HEK293 (cell line): ENCODE data around the gene ANXA4.
A peak's percentile ranks its signal among the peaks of the same experiment; 100 is the strongest.

Source experiments
- CTCF ChIA-PET: fragments of 350-600 bp; formaldehyde crosslinking; extraction: SDS; loops from one replicate; lab custom pipeline; 2021; ENCODE audit warnings: antibody characterized with exemption; lab: Yijun Ruan, JAX
- POLR2A ChIA-PET: fragments of 300-600 bp; formaldehyde crosslinking; extraction: SDS; loops from one replicate; lab custom pipeline; 2020; ENCODE audit warnings: antibody characterized with exemption, inconsistent platforms; lab: Yijun Ruan, JAX
- H3K27ac ChIP-seq: fragments of 200-500 bp; sonication (Bioruptor generic); 2 replicates; pipeline ENCODE4 v1.5.1; 2014; ENCODE audit warnings: low read depth, low read length, control low read depth, inconsistent platforms; ENCODE audit errors: extremely low read depth
- H3K36me3 ChIP-seq, 2 experiments: fragments of 200-500 bp in 1 of 2; sonication (Bioruptor generic) in 1 of 2; 1 replicate in 1 of 2; 2 replicates in 1 of 2; pipeline ENCODE4 v1.5.1; 2014 to 2017; ENCODE audit warnings: inconsistent platforms in 2 of 2, low read length in 2 of 2; ENCODE audit not compliant: control insufficient read depth in 2 of 2, insufficient read depth in 1 of 2
- H3K4me1 ChIP-seq: fragments of 200-500 bp; sonication (Bioruptor generic); 2 replicates; pipeline ENCODE4 v1.5.1; 2014; ENCODE audit warnings: mild to moderate bottlenecking, low read length, inconsistent platforms; ENCODE audit not compliant: control insufficient read depth, insufficient read depth
- H3K4me3 ChIP-seq: 2 replicates; pipeline ENCODE4 v1.5.1; 2011; ENCODE audit warnings: low read depth, mild to moderate bottlenecking, control low read depth, low read length, moderate library complexity
- H3K9me3 ChIP-seq: fragments of 200-500 bp; sonication (Bioruptor generic); 2 replicates; pipeline ENCODE4 v1.5.1; 2014; ENCODE audit warnings: low read depth, low read length, inconsistent platforms; ENCODE audit not compliant: control insufficient read depth, insufficient read depth
- KLF1 ChIP-seq: fragments of 450-650 bp; formaldehyde crosslinking; IDR thresholded peaks from 2 replicates; pipeline ENCODE4 v1.5.1; 2016; ENCODE audit warnings: missing biosample characterization, missing genetic modification characterization
- KLF10 ChIP-seq: fragments of 450-650 bp; IDR thresholded peaks from 2 replicates; pipeline ENCODE4 v1.5.1; 2018; ENCODE audit warnings: missing biosample characterization, mild to moderate bottlenecking, missing genetic modification characterization
- OVOL3 ChIP-seq: fragments of 450-650 bp; formaldehyde crosslinking; IDR thresholded peaks from 2 replicates; pipeline ENCODE4 v1.5.1; 2016; ENCODE audit warnings: missing biosample characterization, missing genetic modification characterization
- REPIN1 ChIP-seq: fragments of 450-650 bp; formaldehyde crosslinking; IDR thresholded peaks from 2 replicates; pipeline ENCODE4 v1.5.1; 2017; ENCODE audit warnings: missing biosample characterization, missing genetic modification characterization, low read depth
- SCRT2 ChIP-seq: fragments of 450-650 bp; formaldehyde crosslinking; IDR thresholded peaks from 2 replicates; pipeline ENCODE4 v1.5.1; 2016; ENCODE audit warnings: missing biosample characterization, missing genetic modification characterization
- ZNF114 ChIP-seq: fragments of 450-650 bp; formaldehyde crosslinking; IDR thresholded peaks from 2 replicates; pipeline ENCODE4 v1.5.0; 2017; ENCODE audit warnings: missing biosample characterization, missing genetic modification characterization
- ZNF146 ChIP-seq: fragments of 450-650 bp; formaldehyde crosslinking; IDR thresholded peaks from 2 replicates; pipeline ENCODE4 v1.5.1; 2016; ENCODE audit warnings: missing biosample characterization, missing genetic modification characterization
- ZNF280D ChIP-seq: fragments of 450-650 bp; formaldehyde crosslinking; IDR thresholded peaks from 2 replicates; pipeline ENCODE4 v1.5.1; 2016; ENCODE audit warnings: missing biosample characterization, missing genetic modification characterization
- ZNF473 ChIP-seq: fragments of 450-650 bp; formaldehyde crosslinking; IDR thresholded peaks from 2 replicates; pipeline ENCODE4 v1.5.1; 2017; ENCODE audit warnings: missing biosample characterization, missing genetic modification characterization
- ZNF571 ChIP-seq: fragments of 450-650 bp; formaldehyde crosslinking; IDR thresholded peaks from 2 replicates; pipeline ENCODE4 v1.5.0; 2017; ENCODE audit warnings: missing biosample characterization, missing genetic modification characterization
- ZNF629 ChIP-seq: fragments of 450-650 bp; formaldehyde crosslinking; IDR thresholded peaks from 2 replicates; pipeline ENCODE4 v1.5.1; 2017; ENCODE audit warnings: missing biosample characterization, missing genetic modification characterization
- ZNF701 ChIP-seq: fragments of 450-650 bp; formaldehyde crosslinking; IDR thresholded peaks from 2 replicates; pipeline ENCODE4 v1.5.1; 2016; ENCODE audit warnings: missing biosample characterization, missing genetic modification characterization
- ZNF707 ChIP-seq: fragments of 450-650 bp; formaldehyde crosslinking; IDR thresholded peaks from 2 replicates; pipeline ENCODE4 v1.5.1; 2016; ENCODE audit warnings: missing biosample characterization, missing genetic modification characterization
- ZNF768 ChIP-seq: fragments of 450-650 bp; formaldehyde crosslinking; IDR thresholded peaks from 2 replicates; pipeline ENCODE4 v1.5.1; 2018; ENCODE audit warnings: missing biosample characterization, mild to moderate bottlenecking, missing genetic modification characterization
- ZSCAN4 ChIP-seq: fragments of 450-650 bp; formaldehyde crosslinking; IDR thresholded peaks from 2 replicates; pipeline ENCODE4 v1.5.1; 2017; ENCODE audit warnings: missing biosample characterization, missing genetic modification characterization
- ZSCAN5A ChIP-seq: fragments of 450-650 bp; formaldehyde crosslinking; IDR thresholded peaks from 2 replicates; pipeline ENCODE4 v1.5.1; 2016; ENCODE audit warnings: missing biosample characterization, missing genetic modification characterization
- TF ChIP-seq, protein P1 (sequence below): fragments of 450-650 bp; formaldehyde crosslinking; IDR thresholded peaks from 2 replicates; pipeline ENCODE4 v1.5.0; 2017; ENCODE audit warnings: missing biosample characterization, missing genetic modification characterization, borderline replicate concordance
- TF ChIP-seq, protein P2 (sequence below): fragments of 450-650 bp; IDR thresholded peaks from 2 replicates; pipeline ENCODE4 v1.5.1; 2018; ENCODE audit warnings: missing biosample characterization, missing genetic modification characterization

ANXA4 gene

GRCh38 chr2:69781321-69782248 lies 39.7 kb downstream of the ANXA4 start:
- ChIA-PET CTCF (interaction anchor here (1.6 to 1.7 kb wide), 2 partner anchors 18 to 37 kb away, joined by 4 read pairs; no protein-coding TSS in a partner anchor), POLR2A (interaction anchor here (1.0 kb wide), 2 partner anchors 18 to 40 kb away, joined by 3 read pairs; partner anchors contain the start of gene ANXA4)
- Histone ChIP-seq H3K9me3 (no peaks in the 10 kb centered on the region), H3K36me3 (no peaks in the 10 kb centered on the region), H3K4me1 (peaks cover 12% of the 10 kb centered on the region), H3K27ac (no peak overlapping the region), H3K4me3 (no peak overlapping the region)
- TF ChIP-seq SCRT2 (tag by site-specific recombination), result peak; percentile 89
- TF ChIP-seq ZNF146, result no peak

- CTCF ChIA-PET, result interaction anchor here (1.4 kb wide), 1 partner anchor 59 kb away, joined by 6 read pairs; no protein-coding TSS in a partner anchor
Measured at GRCh38 chr2:69784228-69784627, 42.3 kb downstream of the ANXA4 start.

DNA sequence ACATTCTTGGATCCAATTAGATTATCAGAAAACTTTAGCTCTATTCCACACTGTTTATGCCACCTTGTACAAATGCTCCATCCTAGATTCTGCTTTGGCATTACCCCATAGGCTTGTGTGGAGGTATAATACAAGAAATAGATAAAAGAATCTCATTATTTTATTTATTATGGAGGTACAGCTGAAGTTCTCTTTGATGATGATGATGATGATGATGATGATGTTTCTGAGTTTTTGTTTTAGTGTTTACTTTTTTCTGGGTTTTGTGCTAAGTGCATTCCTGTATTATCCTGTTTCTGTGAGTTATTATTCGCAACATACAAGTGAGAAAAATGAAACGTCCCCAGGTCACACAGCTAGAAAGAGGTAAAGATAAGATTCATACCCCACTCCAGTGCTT lies 43.4 kb downstream of the ANXA4 start:
- peaks cover 10% of the 10 kb centered on the region for H3K4me1 ChIP-seq
- CTCF ChIA-PET, result interaction anchor here (1.4 kb wide), 1 partner anchor 60 kb away, joined by 6 read pairs; no protein-coding TSS in a partner anchor

More at GRCh38 chr2:69784228-69784627, 42.3 kb downstream of the ANXA4 start:
- H3K4me1 ChIP-seq, result peaks cover 10% of the 10 kb centered on the region
- H3K4me3 ChIP-seq, result no peak overlapping the region
- TF ChIP-seq ZSCAN4 (tag by site-specific recombination), result no peak
- TF ChIP-seq REPIN1 (tag by site-specific recombination), result no peak
- no peak for TF ChIP-seq ZNF280D (tag by site-specific recombination)
- H3K36me3 ChIP-seq, result peaks cover 0 to 4% of the 10 kb centered on the region in 2 experiments; a peak in 1 of 3 replicates
- H3K9me3 ChIP-seq, result no peaks in the 10 kb centered on the region
- H3K27ac ChIP-seq, result no peak overlapping the region
- POLR2A ChIA-PET, result no interaction called here

GRCh38 chr2:69786052-69786560 lies 44.2 kb downstream of the ANXA4 start:
- Histone ChIP-seq H3K4me1 (peaks cover 11% of the 10 kb centered on the region), H3K4me3 (no peak overlapping the region), H3K36me3 (peaks cover 0 to 4% of the 10 kb centered on the region in 2 experiments; a peak in 1 of 3 replicates), H3K9me3 (no peaks in the 10 kb centered on the region), H3K27ac (no peak overlapping the region)
- ChIA-PET CTCF (interaction anchor here (0.7 kb wide), 1 partner anchor 46 kb away, joined by 3 read pairs; no protein-coding TSS in a partner anchor), POLR2A (no interaction called here)
- no peak for TF ChIP-seq KLF1 (tag by site-specific recombination)
- no peak for TF ChIP-seq OVOL3
- TF ChIP-seq ZNF701 (tag by site-specific recombination), result no peak
- TF ChIP-seq, protein P1, sequence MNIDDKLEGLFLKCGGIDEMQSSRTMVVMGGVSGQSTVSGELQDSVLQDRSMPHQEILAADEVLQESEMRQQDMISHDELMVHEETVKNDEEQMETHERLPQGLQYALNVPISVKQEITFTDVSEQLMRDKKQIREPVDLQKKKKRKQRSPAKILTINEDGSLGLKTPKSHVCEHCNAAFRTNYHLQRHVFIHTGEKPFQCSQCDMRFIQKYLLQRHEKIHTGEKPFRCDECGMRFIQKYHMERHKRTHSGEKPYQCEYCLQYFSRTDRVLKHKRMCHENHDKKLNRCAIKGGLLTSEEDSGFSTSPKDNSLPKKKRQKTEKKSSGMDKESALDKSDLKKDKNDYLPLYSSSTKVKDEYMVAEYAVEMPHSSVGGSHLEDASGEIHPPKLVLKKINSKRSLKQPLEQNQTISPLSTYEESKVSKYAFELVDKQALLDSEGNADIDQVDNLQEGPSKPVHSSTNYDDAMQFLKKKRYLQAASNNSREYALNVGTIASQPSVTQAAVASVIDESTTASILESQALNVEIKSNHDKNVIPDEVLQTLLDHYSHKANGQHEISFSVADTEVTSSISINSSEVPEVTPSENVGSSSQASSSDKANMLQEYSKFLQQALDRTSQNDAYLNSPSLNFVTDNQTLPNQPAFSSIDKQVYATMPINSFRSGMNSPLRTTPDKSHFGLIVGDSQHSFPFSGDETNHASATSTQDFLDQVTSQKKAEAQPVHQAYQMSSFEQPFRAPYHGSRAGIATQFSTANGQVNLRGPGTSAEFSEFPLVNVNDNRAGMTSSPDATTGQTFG, result no peak
- TF ChIP-seq ZNF707 (tag by site-specific recombination), result no peak
- no peak for TF ChIP-seq ZNF629 (tag by site-specific recombination)
- TF ChIP-seq ZSCAN5A (tag by site-specific recombination), result no peak

More for the DNA sequence above, 43.4 kb downstream of the ANXA4 start:
- POLR2A ChIA-PET, result no interaction called here
- no peak overlapping the region for H3K4me3 ChIP-seq
- H3K27ac ChIP-seq, result no peak overlapping the region
- H3K36me3 ChIP-seq, result peaks cover 0 to 4% of the 10 kb centered on the region in 2 experiments; a peak in 1 of 3 replicates
- no peak for TF ChIP-seq KLF10 (tag by site-specific recombination)
- TF ChIP-seq ZNF114 (tag by site-specific recombination), result no peak
- TF ChIP-seq, protein P2, sequence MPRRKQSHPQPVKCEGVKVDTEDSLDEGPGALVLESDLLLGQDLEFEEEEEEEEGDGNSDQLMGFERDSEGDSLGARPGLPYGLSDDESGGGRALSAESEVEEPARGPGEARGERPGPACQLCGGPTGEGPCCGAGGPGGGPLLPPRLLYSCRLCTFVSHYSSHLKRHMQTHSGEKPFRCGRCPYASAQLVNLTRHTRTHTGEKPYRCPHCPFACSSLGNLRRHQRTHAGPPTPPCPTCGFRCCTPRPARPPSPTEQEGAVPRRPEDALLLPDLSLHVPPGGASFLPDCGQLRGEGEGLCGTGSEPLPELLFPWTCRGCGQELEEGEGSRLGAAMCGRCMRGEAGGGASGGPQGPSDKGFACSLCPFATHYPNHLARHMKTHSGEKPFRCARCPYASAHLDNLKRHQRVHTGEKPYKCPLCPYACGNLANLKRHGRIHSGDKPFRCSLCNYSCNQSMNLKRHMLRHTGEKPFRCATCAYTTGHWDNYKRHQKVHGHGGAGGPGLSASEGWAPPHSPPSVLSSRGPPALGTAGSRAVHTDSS, result peak; percentile 77
- no peak for TF ChIP-seq ZNF473 (tag by site-specific recombination)
- no peak for TF ChIP-seq ZNF571
- no peak for TF ChIP-seq ZNF768 (tag by site-specific recombination)
- H3K9me3 ChIP-seq, result no peaks in the 10 kb centered on the region
